Type B pancreatic cell (in vitro differentiated cells): ENCODE measurements around the gene NGEF. TPM values are rescaled to one million over a fixed set of nuclear protein-coding genes. Genes with fewer than 3 reads are reported as not detected.

Source experiments
- DNase-seq: peaks from one replicate; pipeline ENCODE4 v3.0.0; 2021; ENCODE audit warnings: mixed read lengths; ENCODE audit not compliant: unreplicated experiment; ENCODE audit errors: extremely low spot score
- H3K27ac Mint-ChIP-seq: 2 replicates; pipeline ENCODE4 v1.8.0; 2021; ENCODE audit warnings: mild to moderate bottlenecking, mixed read lengths
- H3K27me3 Mint-ChIP-seq: 2 replicates; pipeline ENCODE4 v1.8.0; 2021; ENCODE audit warnings: mixed read lengths
- H3K36me3 Mint-ChIP-seq: 2 replicates; pipeline ENCODE4 v1.8.0; 2021; ENCODE audit warnings: mixed read lengths
- H3K4me1 Mint-ChIP-seq: one replicate; pipeline ENCODE4 v1.8.0; 2021; ENCODE audit warnings: mixed read lengths; ENCODE audit not compliant: unreplicated experiment
- H3K4me3 Mint-ChIP-seq: 2 replicates; pipeline ENCODE4 v1.8.0; 2021; ENCODE audit warnings: mild to moderate bottlenecking, mixed read lengths
- H3K9me3 Mint-ChIP-seq: 2 replicates; pipeline ENCODE4 v1.8.0; 2021; ENCODE audit warnings: mixed read lengths
- CTCF ChIP-seq: fragments of 200-600 bp; sonication (generic); conservative IDR thresholded peaks from 2 replicates; pipeline ENCODE4 v1.5.0; 2021; ENCODE audit warnings: antibody characterized with exemption, mild to moderate bottlenecking
- total RNA-seq: library from RNA; stranded (reverse); gene quantifications from 2 replicates; pipeline ENCODE4 v1.2.1, GENCODE V29; 2021; ENCODE audit warnings: low replicate concordance

NGEF gene
- total RNA-seq, 1 donor from 2014 or later, result 20.7 TPM

GRCh38 chr2:232941912-232942594 is 71.0 kb downstream of the NGEF start:
- Mint-ChIP-seq H3K9me3 (peaks cover 11% of the 10 kb centered on the region), H3K27ac (no peak overlapping the region), H3K4me3 (no peak overlapping the region), H3K36me3 (no peaks in the 10 kb centered on the region), H3K27me3 (peaks cover 17% of the 10 kb centered on the region), H3K4me1 (no peaks in the 10 kb centered on the region)
- TF ChIP-seq CTCF, result no peak
- DNase-seq, result no peak

GRCh38 chr2:232941400-232941799 is 71.7 kb downstream of the NGEF start:
- no peak overlapping the region for H3K27ac Mint-ChIP-seq
- no peak overlapping the region for H3K4me3 Mint-ChIP-seq
- no peaks in the 10 kb centered on the region for H3K36me3 Mint-ChIP-seq
- DNase-seq, result no peak
- H3K9me3 Mint-ChIP-seq, result peaks cover 11% of the 10 kb centered on the region
- no peaks in the 10 kb centered on the region for H3K4me1 Mint-ChIP-seq
- H3K27me3 Mint-ChIP-seq, result peaks cover 17% of the 10 kb centered on the region
- TF ChIP-seq CTCF, result no peak

GRCh38 chr2:232940724-232941123 is 72.3 kb downstream of the NGEF start:
- Mint-ChIP-seq H3K36me3 (no peaks in the 10 kb centered on the region), H3K4me1 (no peaks in the 10 kb centered on the region), H3K27ac (no peak overlapping the region), H3K27me3 (peaks cover 21% of the 10 kb centered on the region), H3K4me3 (no peak overlapping the region), H3K9me3 (peaks cover 11% of the 10 kb centered on the region)
- no peak for DNase-seq
- TF ChIP-seq CTCF, result no peak

- TF ChIP-seq CTCF, result no peak
- H3K27ac Mint-ChIP-seq, result no peak overlapping the region
- no peak for DNase-seq
- no peaks in the 10 kb centered on the region for H3K4me1 Mint-ChIP-seq
- peaks cover 31% of the 10 kb centered on the region for H3K27me3 Mint-ChIP-seq
- H3K4me3 Mint-ChIP-seq, result no peak overlapping the region
- H3K9me3 Mint-ChIP-seq, result peaks cover 11% of the 10 kb centered on the region
- H3K36me3 Mint-ChIP-seq, result no peaks in the 10 kb centered on the region
These were observed 75.7 kb downstream of the NGEF start for GRCh38 chr2:232937278-232937906.

GRCh38 chr2:232931636-232932035 is 81.4 kb downstream of the NGEF start:
- no peak for DNase-seq
- Mint-ChIP-seq H3K27ac (no peak overlapping the region), H3K4me1 (peaks cover 3% of the 10 kb centered on the region), H3K9me3 (no peaks in the 10 kb centered on the region), H3K4me3 (no peak overlapping the region), H3K27me3 (peaks cover 56% of the 10 kb centered on the region), H3K36me3 (peaks cover 2% of the 10 kb centered on the region)
- no peak for TF ChIP-seq CTCF
